ENCODE results near the gene CFAP97D2. TPM values are rescaled to one million over a fixed set of nuclear protein-coding genes. Genes with fewer than 3 reads are reported as not detected.

CFAP97D2 gene
- polyA plus RNA-seq, 1 donor from 2014 or later, result not detected

GRCh38 chr13:114166381-114167131 is 12.5 kb upstream of the CFAP97D2 start:
- H3K9me3 ChIP-seq (ENCODE audit: low read length), result no peaks in the 10 kb centered on the region
- H3K27ac ChIP-seq (ENCODE audit: low read length), result no peak overlapping the region
- H3K27me3 ChIP-seq (ENCODE audit: insufficient read depth, low read depth, low read length), result no peaks in the 10 kb centered on the region
- H2AFZ ChIP-seq (ENCODE audit: low read depth, low read length), result no peak overlapping the region
- H3K9ac ChIP-seq (ENCODE audit: low read length), result no peak overlapping the region
- H3K36me3 ChIP-seq (ENCODE audit: insufficient read depth, low read length), result no peaks in the 10 kb centered on the region
- no peak overlapping the region for H3K4me3 ChIP-seq (ENCODE audit: low read length)
- no peaks in the 10 kb centered on the region for H3K9me2 ChIP-seq (ENCODE audit: insufficient read depth, low read length)
- no peaks in the 10 kb centered on the region for H4K20me1 ChIP-seq (ENCODE audit: insufficient read depth)
- H3K4me2 ChIP-seq (ENCODE audit: low read length), result no peak overlapping the region
- H3K79me2 ChIP-seq (replicated peaks; ENCODE audit: insufficient read depth, low read length), result no peaks in the 10 kb centered on the region
- TF ChIP-seq REST (IDR thresholded peaks at IDR 0.05; ENCODE audit: borderline replicate concordance) (no peak), RAD21 (conservative IDR thresholded peaks at IDR 0.05) (no peak), CTCF (IDR thresholded peaks at IDR 0.05; ENCODE audit: poor library complexity, severe bottlenecking) (no peak), TAF1 (IDR thresholded peaks at IDR 0.05; ENCODE audit: low read depth) (no peak), SMC3 (conservative IDR thresholded peaks at IDR 0.05; ENCODE audit: poor library complexity) (no peak), EZH2 (IDR thresholded peaks at IDR 0.05; ENCODE audit: borderline replicate concordance, insufficient read depth, low read length, poor library complexity, severe bottlenecking) (no peak), POLR2AphosphoS5 (IDR thresholded peaks at IDR 0.05) (no peak), MXI1 (conservative IDR thresholded peaks at IDR 0.05; ENCODE audit: poor library complexity, severe bottlenecking) (no peak), EP300 (conservative IDR thresholded peaks at IDR 0.05; ENCODE audit: poor library complexity, severe bottlenecking) (no peak)
- H3F3A ChIP-seq (ENCODE audit: insufficient read depth, low read length, poor library complexity, severe bottlenecking), result no peaks in the 10 kb centered on the region

- Histone ChIP-seq H3K27ac (ENCODE audit: low read length) (no peak overlapping the region), H3K27me3 (ENCODE audit: insufficient read depth, low read depth, low read length) (no peaks in the 10 kb centered on the region), H3K4me2 (ENCODE audit: low read length) (no peak overlapping the region), H3K79me2 (replicated peaks; ENCODE audit: insufficient read depth, low read length) (no peaks in the 10 kb centered on the region), H3K9ac (ENCODE audit: low read length) (no peak overlapping the region), H3K9me2 (ENCODE audit: insufficient read depth, low read length) (no peaks in the 10 kb centered on the region), H3K36me3 (ENCODE audit: insufficient read depth, low read length) (no peaks in the 10 kb centered on the region), H2AFZ (ENCODE audit: low read depth, low read length) (no peak overlapping the region), H3K4me3 (ENCODE audit: low read length) (no peak overlapping the region), H3F3A (ENCODE audit: insufficient read depth, low read length, poor library complexity, severe bottlenecking) (no peaks in the 10 kb centered on the region), H4K20me1 (ENCODE audit: insufficient read depth) (no peaks in the 10 kb centered on the region), H3K9me3 (ENCODE audit: low read length) (no peaks in the 10 kb centered on the region)
- no peak for TF ChIP-seq MXI1 (conservative IDR thresholded peaks at IDR 0.05; ENCODE audit: poor library complexity, severe bottlenecking)
- TF ChIP-seq POLR2AphosphoS5 (IDR thresholded peaks at IDR 0.05), result no peak
- TF ChIP-seq RAD21 (conservative IDR thresholded peaks at IDR 0.05), result no peak
- no peak for TF ChIP-seq TAF1 (IDR thresholded peaks at IDR 0.05; ENCODE audit: low read depth)
- TF ChIP-seq SMC3 (conservative IDR thresholded peaks at IDR 0.05; ENCODE audit: poor library complexity), result no peak
- TF ChIP-seq EP300 (conservative IDR thresholded peaks at IDR 0.05; ENCODE audit: poor library complexity, severe bottlenecking), result no peak
- TF ChIP-seq CTCF (IDR thresholded peaks at IDR 0.05; ENCODE audit: poor library complexity, severe bottlenecking), result no peak
- no peak for TF ChIP-seq REST (IDR thresholded peaks at IDR 0.05; ENCODE audit: borderline replicate concordance)
- TF ChIP-seq EZH2 (IDR thresholded peaks at IDR 0.05; ENCODE audit: borderline replicate concordance, insufficient read depth, low read length, poor library complexity, severe bottlenecking), result no peak
Measured at GRCh38 chr13:114167426-114167825, 11.6 kb upstream of the CFAP97D2 start.

Measured in neural cell (in vitro differentiated cells).